GM12878 (cell line): ENCODE measurements around the gene AGBL1.

Experiments used
- FOS ChIP-seq: IDR thresholded peaks from 3 replicates; pipeline ENCODE4 v1.6.1; 2011; ENCODE audit warnings: borderline replicate concordance; ENCODE audit not compliant: insufficient read length; ENCODE audit errors: extremely low read depth
- RCOR1 ChIP-seq: conservative IDR thresholded peaks from 2 replicates; pipeline ENCODE4 v1.6.1; 2012; ENCODE audit warnings: low read depth, low read length, improper control_type of control experiment
- TCF12 ChIP-seq: IDR thresholded peaks from 2 replicates; pipeline ENCODE4 v1.6.1; 2011; ENCODE audit warnings: low read depth, mild to moderate bottlenecking, low read length
- TF ChIP-seq, protein P1 (sequence below): fragments of 450-650 bp; IDR thresholded peaks from 2 replicates; pipeline ENCODE4 v1.6.1; 2017; ENCODE audit warnings: mild to moderate bottlenecking
- TF ChIP-seq, protein P2 (sequence below), 3 experiments: IDR thresholded peaks in 2 of 3; conservative IDR thresholded peaks in 1 of 3; 2 replicates each; pipeline ENCODE4 v1.5.1; 2011; ENCODE audit warnings: low read depth in 3 of 3, low read length in 3 of 3, mild to moderate bottlenecking in 3 of 3, control low read depth in 2 of 3, moderate library complexity in 2 of 3, inconsistent platforms in 1 of 3, mixed read lengths in 1 of 3; ENCODE audit not compliant: control insufficient read depth in 2 of 3, insufficient read depth in 1 of 3; ENCODE audit errors: extremely low read depth in 1 of 3

DNA sequence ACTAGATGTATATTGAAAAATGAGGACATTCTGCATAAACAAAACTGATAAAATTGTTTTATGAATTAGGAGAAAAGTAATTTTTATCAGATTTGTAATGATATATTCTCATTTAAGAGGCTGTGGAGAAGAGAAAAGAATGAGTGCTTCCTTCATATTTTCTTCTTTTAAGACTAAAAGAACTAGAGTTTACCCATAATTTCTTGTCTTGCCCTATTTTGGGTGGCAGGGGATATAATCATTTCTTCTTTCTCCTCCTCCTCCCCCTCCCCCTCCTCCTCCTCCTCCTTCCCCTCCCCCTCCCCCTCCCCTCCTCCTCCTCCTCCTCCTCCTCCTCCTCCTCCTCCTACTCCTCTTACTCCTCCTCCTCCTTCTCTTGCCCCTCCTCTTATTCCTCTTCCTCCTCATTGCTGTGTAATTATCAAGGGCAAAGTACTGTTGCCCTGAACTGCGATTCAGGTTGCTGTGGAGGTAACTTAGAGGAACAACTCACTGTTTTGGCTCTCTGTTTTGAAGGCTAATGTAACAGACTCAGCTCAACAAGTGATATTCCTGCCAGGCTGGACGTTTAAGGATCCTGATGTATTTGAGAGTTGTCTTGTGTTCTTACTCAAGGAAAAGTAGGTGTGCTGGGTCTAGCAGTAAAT is 555.4 kb downstream of the AGBL1 start:
- TF ChIP-seq, protein P1, sequence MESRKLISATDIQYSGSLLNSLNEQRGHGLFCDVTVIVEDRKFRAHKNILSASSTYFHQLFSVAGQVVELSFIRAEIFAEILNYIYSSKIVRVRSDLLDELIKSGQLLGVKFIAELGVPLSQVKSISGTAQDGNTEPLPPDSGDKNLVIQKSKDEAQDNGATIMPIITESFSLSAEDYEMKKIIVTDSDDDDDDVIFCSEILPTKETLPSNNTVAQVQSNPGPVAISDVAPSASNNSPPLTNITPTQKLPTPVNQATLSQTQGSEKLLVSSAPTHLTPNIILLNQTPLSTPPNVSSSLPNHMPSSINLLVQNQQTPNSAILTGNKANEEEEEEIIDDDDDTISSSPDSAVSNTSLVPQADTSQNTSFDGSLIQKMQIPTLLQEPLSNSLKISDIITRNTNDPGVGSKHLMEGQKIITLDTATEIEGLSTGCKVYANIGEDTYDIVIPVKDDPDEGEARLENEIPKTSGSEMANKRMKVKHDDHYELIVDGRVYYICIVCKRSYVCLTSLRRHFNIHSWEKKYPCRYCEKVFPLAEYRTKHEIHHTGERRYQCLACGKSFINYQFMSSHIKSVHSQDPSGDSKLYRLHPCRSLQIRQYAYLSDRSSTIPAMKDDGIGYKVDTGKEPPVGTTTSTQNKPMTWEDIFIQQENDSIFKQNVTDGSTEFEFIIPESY: no peak
- TF ChIP-seq, protein P2, sequence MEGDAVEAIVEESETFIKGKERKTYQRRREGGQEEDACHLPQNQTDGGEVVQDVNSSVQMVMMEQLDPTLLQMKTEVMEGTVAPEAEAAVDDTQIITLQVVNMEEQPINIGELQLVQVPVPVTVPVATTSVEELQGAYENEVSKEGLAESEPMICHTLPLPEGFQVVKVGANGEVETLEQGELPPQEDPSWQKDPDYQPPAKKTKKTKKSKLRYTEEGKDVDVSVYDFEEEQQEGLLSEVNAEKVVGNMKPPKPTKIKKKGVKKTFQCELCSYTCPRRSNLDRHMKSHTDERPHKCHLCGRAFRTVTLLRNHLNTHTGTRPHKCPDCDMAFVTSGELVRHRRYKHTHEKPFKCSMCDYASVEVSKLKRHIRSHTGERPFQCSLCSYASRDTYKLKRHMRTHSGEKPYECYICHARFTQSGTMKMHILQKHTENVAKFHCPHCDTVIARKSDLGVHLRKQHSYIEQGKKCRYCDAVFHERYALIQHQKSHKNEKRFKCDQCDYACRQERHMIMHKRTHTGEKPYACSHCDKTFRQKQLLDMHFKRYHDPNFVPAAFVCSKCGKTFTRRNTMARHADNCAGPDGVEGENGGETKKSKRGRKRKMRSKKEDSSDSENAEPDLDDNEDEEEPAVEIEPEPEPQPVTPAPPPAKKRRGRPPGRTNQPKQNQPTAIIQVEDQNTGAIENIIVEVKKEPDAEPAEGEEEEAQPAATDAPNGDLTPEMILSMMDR (IDR thresholded peaks at IDR 0.05 in 2 of 3, conservative IDR thresholded peaks at IDR 0.05 in 1 of 3; ENCODE audit: control insufficient read depth in 2 of 3, extremely low read depth in 1 of 3, insufficient read depth in 1 of 3, low read depth in 3 of 3, low read length in 3 of 3): no peak
- no peak for TF ChIP-seq FOS
- TF ChIP-seq RCOR1: no peak
- TF ChIP-seq TCF12: no peak
